Neural cell (in vitro differentiated cells): ENCODE results near the gene CENPT.

Source experiments
- CTCF ChIP-seq: fragments of 450-650 bp; IDR thresholded peaks from 2 replicates; pipeline ENCODE4 v1.5.1; 2014; ENCODE audit warnings: antibody characterized with exemption, mild to moderate bottlenecking, moderate library complexity; ENCODE audit not compliant: poor library complexity, severe bottlenecking
- POLR2AphosphoS5 ChIP-seq: IDR thresholded peaks from 2 replicates; pipeline ENCODE4 v1.6.1; 2012
- SMC3 ChIP-seq: fragments of 450-650 bp; conservative IDR thresholded peaks from 2 replicates; pipeline ENCODE4 v1.6.1; 2014; ENCODE audit warnings: antibody characterized with exemption, mild to moderate bottlenecking, moderate library complexity; ENCODE audit not compliant: poor library complexity

GRCh38 chr16:67848118-67848517 lies 625 bp upstream of the CENPT start:
- TF ChIP-seq POLR2AphosphoS5 (no peak), CTCF (no peak), SMC3 (no peak)
